ENCODE data around the gene HS3ST1. TPM values are rescaled to one million over a fixed set of nuclear protein-coding genes. Genes with fewer than 3 reads are reported as not detected.

Gene HS3ST1
- total RNA-seq, 4 donors from 2014 or later, result 0.07 to 0.15 (median 0.10) TPM

DNA sequence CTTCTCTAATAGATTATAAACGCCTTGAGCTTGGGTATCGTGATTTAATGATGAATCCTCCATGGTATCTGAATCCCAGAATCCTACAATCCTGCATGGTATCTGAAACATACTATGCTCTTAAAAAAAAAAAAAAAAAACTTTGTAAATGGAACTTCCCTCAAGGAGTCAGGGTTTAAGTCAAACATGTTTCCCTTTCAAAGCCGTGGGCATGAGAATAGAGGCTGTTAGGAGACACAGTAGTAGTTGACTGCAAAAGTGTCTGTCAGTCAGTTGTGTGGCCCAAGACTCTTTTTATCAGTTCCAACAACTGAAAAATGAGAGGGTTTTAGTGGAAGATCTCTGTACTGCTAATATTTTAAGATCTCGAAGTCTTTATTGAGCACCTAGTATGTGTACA is 2.4 kb upstream of the HS3ST1 start:
- intact Hi-C loops (cut with DNase I; ENCODE audit: low total_unique reads), result no loop called here
- H3K27ac ChIP-seq, result no peak overlapping the region
- peaks cover 7 to 35% (median 21%) of the 10 kb centered on the region in 3 donors for H3K27me3 ChIP-seq
- H3K4me3 ChIP-seq, result no peak overlapping the region
- no peaks in the 10 kb centered on the region for H3K9me3 ChIP-seq
- H3K36me3 ChIP-seq, result no peaks in the 10 kb centered on the region
- TF ChIP-seq, protein P1, sequence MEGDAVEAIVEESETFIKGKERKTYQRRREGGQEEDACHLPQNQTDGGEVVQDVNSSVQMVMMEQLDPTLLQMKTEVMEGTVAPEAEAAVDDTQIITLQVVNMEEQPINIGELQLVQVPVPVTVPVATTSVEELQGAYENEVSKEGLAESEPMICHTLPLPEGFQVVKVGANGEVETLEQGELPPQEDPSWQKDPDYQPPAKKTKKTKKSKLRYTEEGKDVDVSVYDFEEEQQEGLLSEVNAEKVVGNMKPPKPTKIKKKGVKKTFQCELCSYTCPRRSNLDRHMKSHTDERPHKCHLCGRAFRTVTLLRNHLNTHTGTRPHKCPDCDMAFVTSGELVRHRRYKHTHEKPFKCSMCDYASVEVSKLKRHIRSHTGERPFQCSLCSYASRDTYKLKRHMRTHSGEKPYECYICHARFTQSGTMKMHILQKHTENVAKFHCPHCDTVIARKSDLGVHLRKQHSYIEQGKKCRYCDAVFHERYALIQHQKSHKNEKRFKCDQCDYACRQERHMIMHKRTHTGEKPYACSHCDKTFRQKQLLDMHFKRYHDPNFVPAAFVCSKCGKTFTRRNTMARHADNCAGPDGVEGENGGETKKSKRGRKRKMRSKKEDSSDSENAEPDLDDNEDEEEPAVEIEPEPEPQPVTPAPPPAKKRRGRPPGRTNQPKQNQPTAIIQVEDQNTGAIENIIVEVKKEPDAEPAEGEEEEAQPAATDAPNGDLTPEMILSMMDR (IDR thresholded peaks at IDR 0.05 in 4 of 5, conservative IDR thresholded peaks at IDR 0.05 in 1 of 5), result no peak
- no peak for TF ChIP-seq POLR2A (IDR thresholded peaks at IDR 0.05)
- DNase-seq (no peak), ATAC-seq (no peak)
- in situ Hi-C loops (cut with MboI; ENCODE audit: low sequenced_read_pairs in 4 of 4), result loop anchor here in 2 of 4 donors (25.0 kb wide), 1 partner anchor 844 kb away; no protein-coding TSS in a partner anchor
- no peaks in the 10 kb centered on the region for H3K4me1 ChIP-seq

DNA sequence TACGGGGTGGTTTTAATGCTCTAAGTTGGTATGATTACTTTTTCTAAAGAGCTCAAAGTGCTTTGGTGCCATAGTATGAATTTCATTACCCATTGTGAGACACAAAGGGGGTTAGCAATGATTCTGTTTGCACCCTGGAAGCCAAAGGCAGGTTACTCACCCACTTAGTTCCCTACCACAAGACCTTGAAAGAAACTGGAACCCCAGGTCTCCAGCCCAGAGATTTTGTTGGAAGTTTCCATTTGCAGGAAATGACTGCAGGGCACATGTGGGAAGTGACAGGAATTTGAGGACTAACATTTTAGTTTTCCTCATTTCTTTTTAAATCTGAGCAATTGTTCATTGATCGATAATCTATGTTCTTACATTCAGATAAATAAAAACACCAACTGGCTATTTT is 1.8 kb upstream of the HS3ST1 start:
- Histone ChIP-seq H3K9me3 (no peaks in the 10 kb centered on the region), H3K27ac (no peak overlapping the region), H3K27me3 (peaks cover 7 to 35% (median 21%) of the 10 kb centered on the region in 3 donors), H3K4me1 (no peaks in the 10 kb centered on the region), H3K4me3 (no peak overlapping the region), H3K36me3 (no peaks in the 10 kb centered on the region)
- DNase-seq (no peak), ATAC-seq (no peak)
- TF ChIP-seq, protein P1 (IDR thresholded peaks at IDR 0.05 in 4 of 5, conservative IDR thresholded peaks at IDR 0.05 in 1 of 5), result no peak
- TF ChIP-seq POLR2A (IDR thresholded peaks at IDR 0.05), result no peak
- intact Hi-C loops (cut with DNase I; ENCODE audit: low total_unique reads) (no loop called here), in situ Hi-C loops (cut with MboI; ENCODE audit: low sequenced_read_pairs in 4 of 4) (loop anchor here in 2 of 4 donors (25.0 kb wide), 1 partner anchor 843 kb away; no protein-coding TSS in a partner anchor)

DNA sequence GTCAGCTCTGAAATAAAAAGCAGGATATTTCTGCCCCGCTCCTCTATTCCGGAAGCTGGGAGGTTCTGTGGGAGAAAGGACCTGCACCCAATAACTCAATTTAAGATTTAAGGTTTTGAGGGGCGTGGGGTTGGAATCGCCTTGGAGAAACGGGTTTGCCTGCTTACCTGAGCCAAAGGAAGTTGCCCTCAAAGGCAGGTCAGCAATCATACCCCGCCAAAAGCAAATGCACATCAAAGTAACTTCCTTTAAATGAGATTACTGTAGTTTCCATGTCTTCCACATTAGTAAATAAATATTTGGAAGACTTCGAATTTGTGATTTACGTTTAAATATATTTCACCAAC is 978 bp upstream of the HS3ST1 start:
- DNase-seq, result no peak
- H3K27ac ChIP-seq, result no peak overlapping the region
- in situ Hi-C loops (cut with MboI; ENCODE audit: low sequenced_read_pairs in 4 of 4), result loop anchor here in 2 of 4 donors (25.0 kb wide), 1 partner anchor 842 kb away; no protein-coding TSS in a partner anchor
- no peaks in the 10 kb centered on the region for H3K9me3 ChIP-seq
- no peaks in the 10 kb centered on the region for H3K36me3 ChIP-seq
- ATAC-seq, result no peak
- TF ChIP-seq POLR2A (IDR thresholded peaks at IDR 0.05), result no peak
- TF ChIP-seq, protein P1 (IDR thresholded peaks at IDR 0.05 in 4 of 5, conservative IDR thresholded peaks at IDR 0.05 in 1 of 5), result no peak
- no peaks in the 10 kb centered on the region for H3K4me1 ChIP-seq
- peaks cover 7 to 35% (median 21%) of the 10 kb centered on the region in 3 donors for H3K27me3 ChIP-seq
- peak overlapping the region in 2 of 4 donors; percentile 47 to 56 for H3K4me3 ChIP-seq
- intact Hi-C loops (cut with DNase I; ENCODE audit: low total_unique reads), result loop anchor here (10.0 kb wide), 1 partner anchor 855 kb away; no protein-coding TSS in a partner anchor

DNA sequence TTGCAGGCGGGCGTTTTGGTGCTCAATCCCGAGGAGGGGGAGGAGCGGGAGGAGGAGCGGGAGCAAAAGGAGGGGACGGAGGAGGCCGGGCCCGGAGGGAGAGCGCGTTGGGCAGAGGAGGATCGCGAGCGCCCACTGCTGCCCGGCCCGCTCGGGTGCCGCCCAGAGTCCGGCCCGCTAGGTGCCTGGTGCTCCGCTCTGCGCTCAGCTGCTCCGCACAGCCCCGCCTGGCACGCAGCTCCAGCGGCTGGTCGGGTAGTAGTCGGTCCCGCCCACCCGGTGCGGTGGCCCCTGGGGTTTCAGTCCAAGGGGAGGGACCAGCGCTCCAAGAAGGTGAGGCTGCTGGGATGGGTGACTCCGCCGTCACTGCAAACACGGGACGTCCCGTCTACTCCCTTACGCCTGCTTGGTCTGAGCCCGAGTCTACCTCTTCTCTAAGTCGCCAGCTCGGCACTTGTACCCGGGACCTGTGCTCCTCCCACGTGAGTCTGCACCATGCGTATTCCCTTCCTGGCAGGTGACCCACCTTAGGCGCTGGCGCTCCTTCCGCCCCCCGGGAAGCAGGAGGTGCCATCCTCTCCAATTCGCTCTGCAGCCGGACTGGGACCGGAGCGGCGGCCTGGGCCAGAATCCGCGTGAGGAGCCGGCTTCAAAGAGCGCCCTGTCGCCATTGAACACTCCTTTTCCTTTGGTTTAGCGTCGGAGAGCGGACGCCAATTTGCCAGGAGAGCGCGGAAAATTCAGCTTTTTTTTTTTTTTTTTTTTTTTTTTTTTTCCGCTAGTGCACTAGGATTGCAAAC is 405 bp upstream of the HS3ST1 start:
- ATAC-seq (peak; percentile 59 to 71), DNase-seq (peak; percentile 49 to 50)
- Histone ChIP-seq H3K9me3 (no peaks in the 10 kb centered on the region), H3K27me3 (peaks cover 7 to 35% (median 21%) of the 10 kb centered on the region in 3 donors), H3K4me3 (peak overlapping the region; percentile 45 to 57 (median 52)), H3K36me3 (no peaks in the 10 kb centered on the region), H3K27ac (no peak overlapping the region), H3K4me1 (no peaks in the 10 kb centered on the region)
- intact Hi-C loops (cut with DNase I; ENCODE audit: low total_unique reads), result loop anchor here (10.0 kb wide), 1 partner anchor 854 kb away; no protein-coding TSS in a partner anchor
- in situ Hi-C loops (cut with MboI; ENCODE audit: low sequenced_read_pairs in 4 of 4), result loop anchor here in 2 of 4 donors (25.0 kb wide), 1 partner anchor 842 kb away; no protein-coding TSS in a partner anchor
- TF ChIP-seq POLR2A (IDR thresholded peaks at IDR 0.05), result no peak
- TF ChIP-seq, protein P1 (IDR thresholded peaks at IDR 0.05 in 4 of 5, conservative IDR thresholded peaks at IDR 0.05 in 1 of 5), result peak in 4 of 5 experiments; percentile 9 to 42 (median 38)
